HPDE6-E6E7 (cell line): ENCODE data around the gene SH3BP1.

ENCODE experiments used
- DNase-seq: peaks from one replicate; pipeline ENCODE4 v3.0.0; 2011; ENCODE audit warnings: missing footprints; ENCODE audit errors: extremely low spot score

The SH3BP1 gene

GRCh38 chr22:37616201-37617083, 23.0 kb upstream of the SH3BP1 start:
- DNase-seq: no peak

- no peak for DNase-seq
Measured at GRCh38 chr22:37617431-37617830, 22.0 kb upstream of the SH3BP1 start.

GRCh38 chr22:37618072-37618656, 21.3 kb upstream of the SH3BP1 start:
- DNase-seq: no peak

DNA sequence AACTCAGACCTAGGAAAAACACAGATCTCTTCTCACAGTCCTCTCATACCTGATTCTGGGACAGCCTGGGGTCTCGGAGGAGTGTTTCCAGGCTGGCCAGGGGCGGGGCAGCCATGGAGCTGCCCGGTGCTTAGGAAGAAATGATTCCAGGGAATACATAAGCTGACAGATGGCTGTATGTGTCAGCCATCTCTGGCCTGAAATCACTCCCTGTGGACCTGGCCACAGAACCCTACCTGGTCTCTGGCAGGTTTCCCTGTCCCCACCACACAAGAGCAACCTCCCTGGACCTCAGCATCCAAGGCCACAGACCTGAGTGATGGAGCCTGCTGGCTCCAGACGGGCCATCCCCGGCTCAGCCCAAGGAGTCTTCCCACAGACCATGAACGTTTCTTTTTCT, 20.8 kb upstream of the SH3BP1 start:
- DNase-seq: no peak

DNA sequence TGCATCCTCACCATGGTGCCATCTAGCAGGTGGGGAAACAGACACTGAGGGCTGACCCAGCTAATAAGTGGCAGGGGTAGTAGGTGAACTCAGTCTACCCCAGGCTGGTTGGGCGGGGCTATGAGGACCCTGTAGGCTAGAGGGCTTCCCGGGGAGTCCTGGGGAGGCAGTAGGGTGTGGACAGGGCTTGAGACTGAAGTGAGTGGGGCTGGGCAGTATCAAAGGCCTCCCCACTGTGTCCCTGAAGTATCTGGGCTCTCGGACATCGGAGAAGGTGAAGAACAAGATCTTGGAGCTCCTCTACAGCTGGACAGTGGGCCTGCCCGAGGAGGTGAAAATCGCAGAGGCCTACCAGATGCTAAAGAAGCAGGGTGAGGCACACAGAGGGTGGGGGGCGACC, 19.5 kb upstream of the SH3BP1 start:
- DNase-seq: no peak

DNA sequence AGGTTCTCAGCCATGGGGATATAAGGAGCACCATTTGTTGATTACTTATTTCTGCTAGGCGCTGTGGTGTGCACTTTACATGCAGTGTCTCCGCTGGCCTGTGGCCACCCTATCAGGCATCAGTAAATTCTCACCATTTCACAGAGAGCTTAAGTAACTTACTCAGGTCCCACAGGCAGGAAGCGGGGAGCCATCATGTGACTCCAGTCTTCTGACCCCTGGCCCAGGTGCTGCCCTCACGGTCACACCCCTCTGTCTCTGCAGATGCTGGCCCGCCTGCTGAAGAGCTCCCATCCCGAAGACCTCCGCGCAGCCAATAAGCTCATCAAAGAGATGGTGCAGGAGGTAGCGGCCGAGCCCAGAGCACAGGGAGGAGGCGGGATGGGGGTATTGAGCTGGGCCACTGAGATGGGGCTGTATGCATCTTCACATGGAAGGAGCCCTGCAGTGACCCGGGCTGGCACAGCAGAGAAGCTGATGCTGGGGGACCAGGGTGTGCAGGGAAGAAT, 18.1 kb upstream of the SH3BP1 start:
- no peak for DNase-seq

DNA sequence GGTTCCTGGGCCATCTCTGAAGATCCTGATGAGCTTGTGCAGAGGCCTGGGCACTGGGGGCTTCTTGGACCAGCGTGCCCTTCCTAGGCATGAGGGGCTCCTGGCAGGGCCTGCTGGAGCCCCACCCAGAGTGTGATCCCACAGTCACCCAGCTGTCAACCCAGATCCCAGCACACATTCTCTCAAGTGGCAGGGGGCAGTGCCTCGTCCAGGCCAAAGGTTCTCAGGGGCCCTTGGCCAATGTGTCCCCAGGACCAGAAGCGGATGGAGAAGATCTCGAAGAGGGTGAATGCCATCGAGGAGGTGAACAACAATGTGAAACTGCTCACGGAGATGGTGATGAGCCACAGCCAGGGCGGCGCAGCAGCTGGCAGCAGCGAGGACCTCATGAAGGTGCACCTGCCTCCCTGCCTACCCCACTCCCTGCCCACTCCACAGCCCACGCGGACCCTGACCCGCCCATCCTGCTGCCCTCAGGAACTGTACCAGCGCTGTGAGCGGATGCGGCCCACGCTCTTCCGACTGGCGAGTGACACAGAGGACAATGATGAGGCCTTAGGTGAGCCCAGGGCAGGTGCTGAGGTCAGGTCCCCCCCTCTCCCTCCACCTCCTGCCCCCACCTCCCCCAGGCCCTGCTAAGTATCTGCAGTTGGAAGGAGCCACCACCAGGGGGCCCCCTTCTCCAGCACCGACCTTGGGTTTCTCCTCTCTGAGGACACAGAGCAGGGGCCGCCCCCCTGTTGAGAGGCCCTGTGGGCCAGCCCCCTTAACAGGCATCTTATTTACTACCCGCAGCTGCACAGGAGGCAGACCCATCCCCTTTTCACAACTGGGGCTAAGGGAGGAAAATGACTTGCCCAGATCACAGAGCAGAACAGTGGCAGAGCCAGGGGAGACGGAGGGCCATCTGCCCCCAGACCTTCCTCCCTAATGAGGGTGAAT, 16.1 kb upstream of the SH3BP1 start:
- no peak for DNase-seq

DNA sequence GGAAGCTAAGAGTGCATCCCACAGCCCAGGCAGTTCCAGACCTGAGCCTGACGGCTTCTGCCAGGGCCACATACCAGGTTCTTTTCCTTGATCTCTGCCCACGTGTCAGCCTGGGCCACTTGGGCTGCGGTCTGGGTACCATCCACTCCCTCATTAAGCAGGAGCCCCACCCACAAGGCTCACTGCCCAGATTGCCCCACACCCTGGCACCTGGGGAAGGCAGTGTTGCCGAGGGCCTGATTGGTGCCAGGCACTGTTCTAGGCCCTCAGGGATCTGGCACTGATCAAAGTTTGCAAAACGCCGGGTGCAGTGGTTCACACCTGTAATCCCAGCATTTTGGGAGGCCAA, 15.5 kb upstream of the SH3BP1 start:
- no peak for DNase-seq

- DNase-seq: no peak
Measured at GRCh38 chr22:37624876-37625275, 14.6 kb upstream of the SH3BP1 start.

- DNase-seq: no peak
Measured at GRCh38 chr22:37625737-37626136, 13.7 kb upstream of the SH3BP1 start.

DNA sequence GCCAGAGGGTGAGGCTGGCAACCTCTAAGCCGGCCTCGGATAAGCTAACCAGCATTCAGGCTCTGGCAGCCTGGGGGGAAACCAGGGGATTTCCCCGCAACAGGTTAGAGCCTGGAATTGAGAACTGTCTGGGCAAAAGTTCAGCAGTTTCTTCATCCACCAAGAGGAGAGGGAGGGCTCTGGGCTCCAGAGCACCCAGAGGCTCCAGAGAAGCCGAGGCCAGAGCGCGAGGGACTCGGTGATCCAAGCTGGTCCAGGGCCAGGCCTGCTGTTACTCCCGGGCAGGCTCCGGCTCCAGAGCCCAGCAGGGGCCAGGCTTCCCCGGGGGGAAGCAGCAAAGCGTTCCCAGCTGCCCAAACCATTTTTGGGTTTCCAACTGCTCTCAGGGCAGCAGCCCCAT, 13.3 kb upstream of the SH3BP1 start:
- DNase-seq: no peak

DNA sequence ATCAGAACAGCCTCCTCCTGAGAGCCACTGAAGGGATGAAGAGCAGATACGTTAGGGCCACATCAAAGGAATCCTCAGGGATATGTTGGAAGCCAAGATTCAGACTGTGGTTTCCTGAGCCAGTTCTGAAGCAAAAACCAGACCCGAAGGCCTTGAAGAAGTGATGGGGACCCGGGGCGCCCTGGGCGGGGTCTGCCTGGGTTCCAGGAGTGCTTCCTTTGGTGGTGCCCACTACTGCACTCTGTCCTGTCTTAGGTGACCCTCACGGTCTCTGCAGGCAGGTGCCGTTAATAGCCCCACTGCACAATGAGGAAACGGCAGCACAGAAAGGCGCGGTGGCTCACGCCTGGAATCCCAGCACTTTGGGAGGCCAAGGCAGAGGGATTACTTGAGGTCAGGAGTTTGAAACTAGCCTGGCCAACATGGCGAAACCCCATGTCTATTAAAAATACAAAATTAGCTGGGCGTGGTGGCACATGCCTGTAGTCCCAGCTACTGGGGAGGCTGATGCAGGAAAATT, 12.9 kb upstream of the SH3BP1 start:
- DNase-seq: no peak

DNA sequence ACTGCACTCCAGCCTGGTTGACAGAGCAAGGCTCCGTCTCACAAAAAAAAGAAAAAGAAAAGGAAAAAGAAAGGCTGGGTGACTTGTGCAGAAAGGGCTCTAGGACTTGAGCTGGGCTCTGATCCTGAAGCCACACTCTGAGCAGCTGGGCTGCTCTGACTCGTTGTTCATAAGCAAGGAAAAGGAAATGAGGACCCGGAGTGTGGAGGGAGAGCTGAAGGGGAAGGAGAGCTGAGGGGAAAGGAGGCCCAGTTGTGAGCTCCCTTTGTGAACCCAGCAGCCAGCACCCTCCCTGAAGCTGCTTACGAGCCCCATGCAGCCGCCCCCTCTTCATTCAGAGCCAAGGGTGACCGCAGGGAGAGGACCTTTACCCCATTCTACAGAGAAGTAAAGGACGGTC, 12.3 kb upstream of the SH3BP1 start:
- no peak for DNase-seq

DNA sequence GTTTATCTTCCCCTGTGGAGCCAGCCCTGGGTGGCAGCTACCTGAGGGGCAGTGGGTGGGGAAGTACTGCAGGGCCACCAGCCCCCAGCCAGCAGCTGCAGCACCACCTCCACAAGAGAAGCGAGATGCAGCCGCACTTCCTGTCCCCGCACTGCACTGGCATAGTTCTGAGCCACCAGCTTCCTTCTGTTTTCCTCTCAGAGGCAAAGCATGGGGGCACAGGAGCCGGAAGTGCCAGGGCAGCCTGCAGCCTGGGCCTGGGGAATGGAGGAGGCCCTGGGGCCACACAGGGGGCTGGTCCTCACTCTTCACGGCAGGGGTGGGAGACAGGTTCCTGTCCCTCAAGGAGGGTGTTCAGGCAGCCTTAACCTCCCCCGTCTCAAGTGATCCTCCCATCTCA, 11.9 kb upstream of the SH3BP1 start:
- DNase-seq: no peak

- no peak for DNase-seq
Measured at GRCh38 chr22:37628830-37629229, 10.6 kb upstream of the SH3BP1 start.

- no peak for DNase-seq
Measured at GRCh38 chr22:37629928-37630327, 9.5 kb upstream of the SH3BP1 start.

- no peak for DNase-seq
Measured at GRCh38 chr22:37630839-37631435, 8.5 kb upstream of the SH3BP1 start.

DNA sequence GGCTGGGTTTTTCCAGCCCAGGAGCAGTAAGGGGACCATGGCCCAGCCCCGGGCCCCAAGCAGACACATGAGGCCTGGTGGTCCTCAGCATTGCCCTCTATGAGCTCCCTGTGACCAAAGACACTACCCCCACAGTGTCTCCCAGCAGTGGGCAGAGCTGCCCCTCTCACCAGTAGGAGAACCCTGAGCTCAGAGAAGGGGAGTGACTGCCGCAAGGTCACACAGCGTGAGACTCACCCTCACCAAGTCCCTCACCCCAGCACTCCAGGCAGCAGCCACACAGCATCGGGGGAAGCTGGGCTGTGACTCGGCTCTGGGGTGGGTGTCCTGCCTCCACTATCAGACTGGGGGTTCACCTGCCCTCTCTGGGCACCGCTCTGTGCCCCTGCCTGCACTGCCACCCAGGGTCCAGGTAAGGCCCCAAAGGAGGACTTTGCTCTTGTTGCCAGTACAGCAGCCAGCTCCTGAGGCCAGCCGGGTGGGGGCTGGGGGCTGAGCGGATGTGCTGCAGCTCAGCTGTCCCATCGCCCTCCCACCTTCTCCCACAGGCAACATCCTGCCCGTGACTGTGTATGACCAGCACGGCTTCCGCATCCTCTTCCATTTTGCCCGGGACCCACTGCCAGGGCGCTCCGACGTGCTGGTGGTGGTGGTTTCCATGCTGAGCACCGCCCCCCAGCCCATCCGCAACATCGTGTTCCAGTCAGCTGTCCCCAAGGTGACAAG, 7.9 kb upstream of the SH3BP1 start:
- DNase-seq: no peak

DNA sequence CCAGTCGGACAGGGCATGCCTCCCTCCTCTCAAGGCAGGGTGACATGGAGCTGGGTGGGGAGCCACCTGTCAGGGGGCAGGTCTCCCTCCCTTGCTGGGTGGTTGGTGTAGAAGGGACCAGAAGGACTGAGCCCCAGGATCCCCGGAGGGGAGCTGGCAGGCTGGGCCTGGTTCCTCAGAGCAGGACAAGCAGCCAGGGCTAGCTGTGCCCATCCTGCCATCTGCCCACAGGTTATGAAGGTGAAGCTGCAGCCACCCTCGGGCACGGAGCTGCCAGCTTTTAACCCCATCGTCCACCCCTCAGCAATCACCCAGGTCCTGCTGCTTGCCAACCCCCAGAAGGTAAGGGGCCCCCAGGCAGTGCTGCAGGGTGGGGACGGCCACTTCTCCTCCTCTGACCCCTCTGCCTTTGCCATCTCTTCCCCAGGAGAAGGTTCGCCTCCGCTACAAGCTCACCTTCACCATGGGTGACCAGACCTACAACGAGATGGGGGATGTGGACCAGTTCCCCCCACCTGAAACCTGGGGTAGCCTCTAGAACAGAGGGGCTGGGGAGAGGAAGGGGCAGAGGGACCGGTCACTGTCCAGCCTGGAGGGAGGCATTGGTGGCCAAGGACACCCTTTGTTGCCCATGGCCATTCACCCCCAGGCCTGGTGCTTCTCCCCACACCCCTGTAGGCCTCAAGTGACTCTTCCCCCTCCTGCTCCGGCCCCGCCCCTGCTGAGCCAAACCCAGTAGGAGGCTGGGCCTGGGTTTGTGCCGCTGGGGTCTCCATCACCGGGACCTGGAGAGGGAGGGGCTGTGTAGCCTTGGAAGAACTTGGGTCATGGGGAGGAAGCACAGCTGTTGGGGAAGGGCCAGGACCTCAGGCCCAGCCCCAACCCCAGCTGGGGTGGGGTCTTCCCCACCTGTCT, 7.0 kb upstream of the SH3BP1 start:
- no peak for DNase-seq

- no peak for DNase-seq
Measured at GRCh38 chr22:37633089-37633624, 6.3 kb upstream of the SH3BP1 start.
